Suprapubic skin (tissue), 4 donors: ENCODE results near the gene DUS4L. TPM values are rescaled to one million over a fixed set of nuclear protein-coding genes. Genes with fewer than 3 reads are reported as not detected.

Experiments used
- DNase-seq, 2 donors: peaks; one replicate each; pipeline ENCODE4 v3.0.0-alpha.2; 2019; ENCODE audit warnings: low spot score in 2 of 2
- H3K27ac ChIP-seq: fragments of 200-600 bp; sonication (generic); one replicate; pipeline ENCODE4 v1.5.1; 2019
- H3K27me3 ChIP-seq: fragments of 200-600 bp; sonication (generic); one replicate; pipeline ENCODE4 v1.5.1; 2019
- H3K36me3 ChIP-seq: fragments of 200-600 bp; sonication (generic); one replicate; pipeline ENCODE4 v1.5.1; 2019
- H3K4me1 ChIP-seq: fragments of 200-600 bp; sonication (generic); one replicate; pipeline ENCODE4 v1.5.1; 2019
- H3K4me3 ChIP-seq: fragments of 200-600 bp; sonication (generic); one replicate; pipeline ENCODE4 v1.5.1; 2019; ENCODE audit warnings: mild to moderate bottlenecking
- H3K9me3 ChIP-seq: fragments of 200-600 bp; sonication (generic); one replicate; pipeline ENCODE4 v1.5.1; 2019
- CTCF ChIP-seq, 2 donors: fragments of 200-600 bp in 1 of 2; fragments of 450-650 bp in 1 of 2; sonication (generic) in 1 of 2; IDR thresholded peaks; one replicate each; pipeline ENCODE4 v1.5.1; 2016 to 2019; ENCODE audit warnings: antibody characterized with exemption in 2 of 2, mild to moderate bottlenecking in 1 of 2, moderate library complexity in 1 of 2
- EP300 ChIP-seq: sonication (generic); formaldehyde crosslinking; IDR thresholded peaks from one replicate; pipeline ENCODE4 v1.6.1; 2017; ENCODE audit warnings: antibody characterized with exemption
- POLR2A ChIP-seq, 2 donors: fragments of 450-650 bp; IDR thresholded peaks; one replicate each; pipeline ENCODE4 v1.6.1; 2017; ENCODE audit warnings: antibody characterized with exemption in 2 of 2, mild to moderate bottlenecking in 2 of 2, moderate library complexity in 2 of 2
- POLR2AphosphoS5 ChIP-seq, 3 donors: sonication (generic); formaldehyde crosslinking; IDR thresholded peaks; one replicate each; pipeline ENCODE4 v1.6.1; 2017; ENCODE audit warnings: antibody characterized with exemption in 3 of 3
- WGBS: methylation state at CpG from one replicate; pipeline ENCODE4 v1.1.5; 2018; 5-methylcytosine and 5-hydroxymethylcytosine counted together
- total RNA-seq, 4 donors: library from RNA; depleted of rRNA; stranded (reverse); fragments of >200 nt; gene quantifications; one replicate each; pipeline ENCODE4 v1.1.0, GENCODE V29; 2016

Gene DUS4L
- total RNA-seq, 4 donors from 2014 or later = 6.0 to 11.0 (median 7.8) TPM

- WGBS = 55% methylated on average over 2 of the region's 2 CpGs
- Histone ChIP-seq H3K27me3 (no peaks in the 10 kb centered on the region), H3K4me3 (no peak overlapping the region), H3K36me3 (peaks cover 9% of the 10 kb centered on the region), H3K9me3 (no peaks in the 10 kb centered on the region), H3K27ac (no peak overlapping the region), H3K4me1 (peaks cover 6% of the 10 kb centered on the region)
- no peak for DNase-seq
- TF ChIP-seq POLR2A (IDR thresholded peaks at IDR 0.05) (no peak), EP300 (no peak), CTCF (IDR thresholded peaks at IDR 0.05) (no peak), POLR2AphosphoS5 (IDR thresholded peaks at IDR 0.05) (no peak)
Measured at GRCh38 chr7:107538001-107538400, 25.8 kb upstream of the DUS4L start.

- Histone ChIP-seq H3K27me3 (no peaks in the 10 kb centered on the region), H3K4me3 (no peak overlapping the region), H3K4me1 (no peaks in the 10 kb centered on the region), H3K36me3 (peaks cover 44% of the 10 kb centered on the region), H3K9me3 (no peaks in the 10 kb centered on the region), H3K27ac (no peak overlapping the region)
- TF ChIP-seq CTCF (IDR thresholded peaks at IDR 0.05) (no peak), POLR2AphosphoS5 (IDR thresholded peaks at IDR 0.05) (no peak), EP300 (no peak), POLR2A (IDR thresholded peaks at IDR 0.05) (no peak)
- 79% methylated on average over 3 of the region's 5 CpGs for WGBS
- DNase-seq = no peak
Measured at GRCh38 chr7:107543338-107543993, 20.3 kb upstream of the DUS4L start.

GRCh38 chr7:107544848-107545591 is 18.8 kb upstream of the DUS4L start:
- no peak for TF ChIP-seq EP300
- no peak for TF ChIP-seq CTCF (IDR thresholded peaks at IDR 0.05)
- no peak for TF ChIP-seq POLR2AphosphoS5 (IDR thresholded peaks at IDR 0.05)
- TF ChIP-seq POLR2A (IDR thresholded peaks at IDR 0.05) = no peak
- Histone ChIP-seq H3K36me3 (peaks cover 44% of the 10 kb centered on the region), H3K4me1 (no peaks in the 10 kb centered on the region), H3K4me3 (no peak overlapping the region), H3K9me3 (no peaks in the 10 kb centered on the region), H3K27ac (no peak overlapping the region), H3K27me3 (no peaks in the 10 kb centered on the region)
- DNase-seq = no peak
- 91% methylated on average over 4 of the region's 4 CpGs for WGBS

- H3K27me3 ChIP-seq = no peaks in the 10 kb centered on the region
- DNase-seq = no peak
- no peaks in the 10 kb centered on the region for H3K9me3 ChIP-seq
- H3K4me3 ChIP-seq = no peak overlapping the region
- H3K27ac ChIP-seq = no peak overlapping the region
- H3K4me1 ChIP-seq = no peaks in the 10 kb centered on the region
- peaks cover 39% of the 10 kb centered on the region for H3K36me3 ChIP-seq
- TF ChIP-seq POLR2A (IDR thresholded peaks at IDR 0.05) (no peak), CTCF (IDR thresholded peaks at IDR 0.05) (no peak), EP300 (no peak)
- 96% methylated on average over 1 of the region's 1 CpG for WGBS
Measured at GRCh38 chr7:107551936-107552335, 11.8 kb upstream of the DUS4L start.

GRCh38 chr7:107555893-107556292 is 7.9 kb upstream of the DUS4L start:
- H3K9me3 ChIP-seq = no peaks in the 10 kb centered on the region
- no peaks in the 10 kb centered on the region for H3K27me3 ChIP-seq
- TF ChIP-seq POLR2A (IDR thresholded peaks at IDR 0.05) (no peak), EP300 (no peak), POLR2AphosphoS5 (IDR thresholded peaks at IDR 0.05) (no peak), CTCF (IDR thresholded peaks at IDR 0.05) (no peak)
- peaks cover 28% of the 10 kb centered on the region for H3K36me3 ChIP-seq
- H3K4me1 ChIP-seq = peaks cover 16% of the 10 kb centered on the region
- H3K4me3 ChIP-seq = no peak overlapping the region
- 99% methylated on average over 3 of the region's 3 CpGs for WGBS
- DNase-seq = no peak
- H3K27ac ChIP-seq = no peak overlapping the region
